ENCODE results near the gene NFATC1.

DNA sequence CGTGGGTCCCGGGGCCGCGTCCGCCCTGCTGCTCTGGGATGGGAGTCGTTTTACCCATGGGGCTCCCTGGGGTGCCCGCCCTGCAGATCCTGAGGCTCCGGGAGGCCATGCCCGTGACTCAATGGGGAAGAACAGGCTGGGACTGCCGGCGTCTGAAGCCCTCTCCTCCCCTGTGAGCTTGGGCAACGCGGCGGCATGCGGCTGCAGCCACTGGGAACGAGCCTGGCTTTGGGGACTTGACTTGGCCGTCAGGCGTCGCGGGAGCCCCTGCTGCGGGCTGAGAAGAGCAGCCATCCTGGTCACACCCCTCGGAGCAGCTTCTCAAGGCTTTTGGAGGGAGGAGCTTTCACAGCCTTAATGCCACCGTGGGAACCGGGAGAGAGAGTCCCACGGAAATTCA, 157.0 kb downstream of the NFATC1 start:
- TF ChIP-seq, protein P1, sequence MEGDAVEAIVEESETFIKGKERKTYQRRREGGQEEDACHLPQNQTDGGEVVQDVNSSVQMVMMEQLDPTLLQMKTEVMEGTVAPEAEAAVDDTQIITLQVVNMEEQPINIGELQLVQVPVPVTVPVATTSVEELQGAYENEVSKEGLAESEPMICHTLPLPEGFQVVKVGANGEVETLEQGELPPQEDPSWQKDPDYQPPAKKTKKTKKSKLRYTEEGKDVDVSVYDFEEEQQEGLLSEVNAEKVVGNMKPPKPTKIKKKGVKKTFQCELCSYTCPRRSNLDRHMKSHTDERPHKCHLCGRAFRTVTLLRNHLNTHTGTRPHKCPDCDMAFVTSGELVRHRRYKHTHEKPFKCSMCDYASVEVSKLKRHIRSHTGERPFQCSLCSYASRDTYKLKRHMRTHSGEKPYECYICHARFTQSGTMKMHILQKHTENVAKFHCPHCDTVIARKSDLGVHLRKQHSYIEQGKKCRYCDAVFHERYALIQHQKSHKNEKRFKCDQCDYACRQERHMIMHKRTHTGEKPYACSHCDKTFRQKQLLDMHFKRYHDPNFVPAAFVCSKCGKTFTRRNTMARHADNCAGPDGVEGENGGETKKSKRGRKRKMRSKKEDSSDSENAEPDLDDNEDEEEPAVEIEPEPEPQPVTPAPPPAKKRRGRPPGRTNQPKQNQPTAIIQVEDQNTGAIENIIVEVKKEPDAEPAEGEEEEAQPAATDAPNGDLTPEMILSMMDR (conservative IDR thresholded peaks at IDR 0.05 in 1 of 2, IDR thresholded peaks at IDR 0.05 in 1 of 2; ENCODE audit: low read depth in 1 of 2, low read length in 2 of 2): no peak
- no peak for TF ChIP-seq EZH2 (IDR thresholded peaks at IDR 0.05; ENCODE audit: low read length, missing control alignments)
